ENCODE data around the gene CRABP2. TPM values are rescaled to one million over a fixed set of nuclear protein-coding genes. Genes with fewer than 3 reads are reported as not detected.

The CRABP2 gene
- total RNA-seq, 1 donor from 2014 or later, result 97.7 TPM

GRCh38 chr1:156656806-156657740, 48.3 kb downstream of the CRABP2 start:
- intact Hi-C loops (cut with DNase I), result loop anchor here (5.0 kb wide), 2 partner anchors 75 to 270 kb away; no protein-coding TSS in a partner anchor
- Histone ChIP-seq H3K4me3 (peak overlapping the region; percentile 23 to 45), H3K9me3 (no peaks in the 10 kb centered on the region), H3K4me1 (peaks cover 51% of the 10 kb centered on the region), H3K27me3 (no peaks in the 10 kb centered on the region), H3K36me3 (no peaks in the 10 kb centered on the region), H3K27ac (peak overlapping the region; percentile 8)
- TF ChIP-seq POLR2AphosphoS5 (IDR thresholded peaks at IDR 0.05; ENCODE audit: insufficient read depth in 1 of 2, low read depth in 1 of 2) (peak; percentile 22 to 31), CTCF (IDR thresholded peaks at IDR 0.05) (peak; percentile 87 to 91 (median 88)), POLR2A (IDR thresholded peaks at IDR 0.05) (no peak)
- DNase-seq (ENCODE audit: extremely low spot score in 2 of 2), result no peak

- Histone ChIP-seq H3K36me3 (no peaks in the 10 kb centered on the region), H3K4me3 (no peak overlapping the region), H3K27me3 (no peaks in the 10 kb centered on the region), H3K9me3 (no peaks in the 10 kb centered on the region), H3K27ac (no peak overlapping the region), H3K4me1 (peaks cover 40% of the 10 kb centered on the region)
- TF ChIP-seq POLR2AphosphoS5 (IDR thresholded peaks at IDR 0.05; ENCODE audit: insufficient read depth in 1 of 2, low read depth in 1 of 2) (no peak), POLR2A (IDR thresholded peaks at IDR 0.05) (no peak), CTCF (IDR thresholded peaks at IDR 0.05) (no peak)
- intact Hi-C loops (cut with DNase I), result loop anchor here (5.0 kb wide), 2 partner anchors 74 to 269 kb away; no protein-coding TSS in a partner anchor
- no peak for DNase-seq (ENCODE audit: extremely low spot score in 2 of 2)
Measured at GRCh38 chr1:156655904-156656516, 49.4 kb downstream of the CRABP2 start.

GRCh38 chr1:156655151-156655903, 50.1 kb downstream of the CRABP2 start:
- no peaks in the 10 kb centered on the region for H3K27me3 ChIP-seq
- intact Hi-C loops (cut with DNase I), result loop anchor here (5.0 kb wide), 2 partner anchors 73 to 268 kb away; no protein-coding TSS in a partner anchor
- H3K9me3 ChIP-seq, result no peaks in the 10 kb centered on the region
- H3K4me3 ChIP-seq, result no peak overlapping the region
- no peak for DNase-seq (ENCODE audit: extremely low spot score in 2 of 2)
- TF ChIP-seq CTCF (IDR thresholded peaks at IDR 0.05), result no peak
- no peak for TF ChIP-seq POLR2AphosphoS5 (IDR thresholded peaks at IDR 0.05; ENCODE audit: insufficient read depth in 1 of 2, low read depth in 1 of 2)
- TF ChIP-seq POLR2A (IDR thresholded peaks at IDR 0.05), result no peak
- H3K4me1 ChIP-seq, result peaks cover 33% of the 10 kb centered on the region
- no peaks in the 10 kb centered on the region for H3K36me3 ChIP-seq
- H3K27ac ChIP-seq, result no peak overlapping the region

- intact Hi-C loops (cut with DNase I), result loop anchor here (5.0 kb wide), 2 partner anchors 72 to 267 kb away; no protein-coding TSS in a partner anchor
- no peak for DNase-seq (ENCODE audit: extremely low spot score in 2 of 2)
- H3K27ac ChIP-seq, result no peak overlapping the region
- no peak for TF ChIP-seq CTCF (IDR thresholded peaks at IDR 0.05)
- TF ChIP-seq POLR2A (IDR thresholded peaks at IDR 0.05), result no peak
- TF ChIP-seq POLR2AphosphoS5 (IDR thresholded peaks at IDR 0.05; ENCODE audit: insufficient read depth in 1 of 2, low read depth in 1 of 2), result no peak
- H3K9me3 ChIP-seq, result no peaks in the 10 kb centered on the region
- no peaks in the 10 kb centered on the region for H3K36me3 ChIP-seq
- H3K4me1 ChIP-seq, result peaks cover 27% of the 10 kb centered on the region
- no peak overlapping the region for H3K4me3 ChIP-seq
- no peaks in the 10 kb centered on the region for H3K27me3 ChIP-seq
Measured at GRCh38 chr1:156654700-156655099, 50.7 kb downstream of the CRABP2 start.

Measured in vagina (tissue), 2 donors.